Tibial artery (tissue), 4 donors: Measurements from ENCODE around the gene SLAMF7.

Experiments used
- DNase-seq, 2 donors: peaks; one replicate each; pipeline ENCODE4 v3.0.0-alpha.2; 2019
- H3K27ac ChIP-seq, 2 donors: fragments of 200-600 bp; sonication (generic) in 1 of 2; 1 replicate in 1 of 2; 2 replicates in 1 of 2; pipeline ENCODE4 v1.5.1; 2018 to 2019; ENCODE audit warnings: mild to moderate bottlenecking in 1 of 2
- H3K27me3 ChIP-seq, 2 donors: fragments of 200-600 bp; sonication (generic) in 1 of 2; one replicate each; pipeline versions ENCODE4 v1.5.1 to v1.6.0; 2016 to 2019
- H3K36me3 ChIP-seq, 3 donors: fragments of 200-600 bp; sonication (generic) in 2 of 3; one replicate each; pipeline ENCODE4 v1.5.1; 2016 to 2019; ENCODE audit warnings: mild to moderate bottlenecking in 2 of 3
- H3K4me1 ChIP-seq, 4 donors: fragments of 200-600 bp; sonication (generic) in 2 of 4; 1 replicate in 3 of 4; 2 replicates in 1 of 4; pipeline ENCODE4 v1.5.1; 2016 to 2019
- H3K4me3 ChIP-seq, 2 donors: fragments of 200-600 bp; sonication (generic) in 1 of 2; 1 replicate in 1 of 2; 2 replicates in 1 of 2; pipeline ENCODE4 v1.5.1; 2018 to 2019; ENCODE audit warnings: mild to moderate bottlenecking in 2 of 2
- H3K9me3 ChIP-seq, 3 donors: fragments of 200-600 bp; sonication (generic) in 1 of 3; one replicate each; pipeline ENCODE4 v1.5.1; 2016 to 2019
- intact Hi-C: fragments of 100-400 bp; cut with DNase I; formaldehyde crosslinking; loops from one replicate; pipeline ENCODE4 v1.15.0; 2023; ENCODE audit warnings: low total_unique reads
- TF ChIP-seq, protein P1 (sequence below), 2 experiments: fragments of 200-600 bp in 1 of 2; fragments of 450-650 bp in 1 of 2; IDR thresholded peaks; one replicate each; pipeline ENCODE4 v1.5.1; 2017 to 2019; ENCODE audit warnings: antibody characterized with exemption in 2 of 2, mild to moderate bottlenecking in 1 of 2, moderate library complexity in 1 of 2

SLAMF7 gene

DNA sequence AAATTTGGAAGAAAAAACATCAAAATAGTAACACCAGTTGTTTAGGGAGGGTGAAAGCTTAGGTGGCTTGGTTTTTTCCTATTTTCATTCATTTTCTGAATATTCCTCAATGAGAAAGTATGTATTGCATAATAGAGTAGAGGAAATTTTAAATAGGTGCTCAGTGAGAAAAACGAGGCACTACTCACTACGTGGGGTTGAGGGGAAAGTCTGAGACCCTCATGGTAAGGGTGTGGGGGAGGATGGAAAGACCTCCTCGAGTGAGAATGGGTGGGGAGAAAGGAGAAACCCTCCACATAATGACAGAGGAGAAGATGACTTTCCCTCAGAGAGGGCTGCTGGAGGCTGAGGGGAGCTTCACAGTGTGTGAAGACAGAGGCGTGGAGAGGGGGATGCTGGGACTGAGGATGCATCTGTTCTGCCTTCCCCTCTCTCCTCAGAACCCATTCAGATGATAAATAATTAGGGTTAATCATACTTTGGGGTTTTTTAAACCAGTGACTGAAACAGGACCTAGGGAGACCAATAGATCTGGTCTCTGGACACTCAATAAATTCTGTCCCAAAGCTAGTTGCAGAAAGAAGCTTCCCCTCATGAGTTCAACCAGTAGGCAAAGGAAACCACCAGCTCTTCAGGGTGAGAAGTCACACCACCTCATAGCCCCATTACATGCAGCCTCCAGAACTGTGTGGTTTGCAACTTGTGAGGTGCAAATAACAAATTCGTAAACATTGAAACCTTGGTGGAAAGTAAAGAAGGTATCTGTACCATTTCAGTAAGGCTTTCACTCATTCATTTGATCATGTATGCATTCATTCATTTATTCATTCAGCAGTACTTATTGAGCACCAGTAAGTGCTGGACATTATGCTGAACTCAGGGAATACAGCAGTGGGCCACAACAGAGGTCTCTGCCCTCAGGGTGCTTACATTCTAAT lies 17.1 kb downstream of the SLAMF7 start:
- H3K9me3 ChIP-seq, result no peaks in the 10 kb centered on the region
- H3K36me3 ChIP-seq, result no peaks in the 10 kb centered on the region
- no peak for DNase-seq
- intact Hi-C loops, result no loop called here
- no peaks in the 10 kb centered on the region for H3K4me1 ChIP-seq
- no peak overlapping the region for H3K27ac ChIP-seq
- no peak overlapping the region for H3K4me3 ChIP-seq
- TF ChIP-seq, protein P1, sequence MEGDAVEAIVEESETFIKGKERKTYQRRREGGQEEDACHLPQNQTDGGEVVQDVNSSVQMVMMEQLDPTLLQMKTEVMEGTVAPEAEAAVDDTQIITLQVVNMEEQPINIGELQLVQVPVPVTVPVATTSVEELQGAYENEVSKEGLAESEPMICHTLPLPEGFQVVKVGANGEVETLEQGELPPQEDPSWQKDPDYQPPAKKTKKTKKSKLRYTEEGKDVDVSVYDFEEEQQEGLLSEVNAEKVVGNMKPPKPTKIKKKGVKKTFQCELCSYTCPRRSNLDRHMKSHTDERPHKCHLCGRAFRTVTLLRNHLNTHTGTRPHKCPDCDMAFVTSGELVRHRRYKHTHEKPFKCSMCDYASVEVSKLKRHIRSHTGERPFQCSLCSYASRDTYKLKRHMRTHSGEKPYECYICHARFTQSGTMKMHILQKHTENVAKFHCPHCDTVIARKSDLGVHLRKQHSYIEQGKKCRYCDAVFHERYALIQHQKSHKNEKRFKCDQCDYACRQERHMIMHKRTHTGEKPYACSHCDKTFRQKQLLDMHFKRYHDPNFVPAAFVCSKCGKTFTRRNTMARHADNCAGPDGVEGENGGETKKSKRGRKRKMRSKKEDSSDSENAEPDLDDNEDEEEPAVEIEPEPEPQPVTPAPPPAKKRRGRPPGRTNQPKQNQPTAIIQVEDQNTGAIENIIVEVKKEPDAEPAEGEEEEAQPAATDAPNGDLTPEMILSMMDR (IDR thresholded peaks at IDR 0.05), result no peak
- no peaks in the 10 kb centered on the region for H3K27me3 ChIP-seq

DNA sequence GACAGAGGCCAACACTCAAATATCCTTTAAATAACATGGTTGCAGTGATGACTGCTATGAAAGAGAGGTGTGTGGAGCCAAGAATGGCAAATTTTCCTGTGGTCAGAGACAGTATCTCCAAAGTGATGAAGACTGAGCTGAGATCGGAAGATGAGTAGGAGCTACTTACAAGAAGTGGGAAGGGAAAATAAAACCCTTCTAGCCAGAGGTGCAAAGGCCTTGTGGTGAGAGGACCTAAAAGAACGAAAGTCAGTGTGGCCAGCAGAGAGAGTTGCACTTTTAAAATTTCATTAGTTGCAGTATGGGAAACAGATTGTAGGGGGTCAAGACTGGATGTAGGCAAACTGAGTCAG lies 17.8 kb downstream of the SLAMF7 start:
- no peak for DNase-seq
- intact Hi-C loops, result no loop called here
- Histone ChIP-seq H3K27ac (no peak overlapping the region), H3K27me3 (no peaks in the 10 kb centered on the region), H3K9me3 (no peaks in the 10 kb centered on the region), H3K4me1 (no peaks in the 10 kb centered on the region), H3K36me3 (no peaks in the 10 kb centered on the region), H3K4me3 (no peak overlapping the region)
- TF ChIP-seq, protein P1 (IDR thresholded peaks at IDR 0.05), result no peak

DNA sequence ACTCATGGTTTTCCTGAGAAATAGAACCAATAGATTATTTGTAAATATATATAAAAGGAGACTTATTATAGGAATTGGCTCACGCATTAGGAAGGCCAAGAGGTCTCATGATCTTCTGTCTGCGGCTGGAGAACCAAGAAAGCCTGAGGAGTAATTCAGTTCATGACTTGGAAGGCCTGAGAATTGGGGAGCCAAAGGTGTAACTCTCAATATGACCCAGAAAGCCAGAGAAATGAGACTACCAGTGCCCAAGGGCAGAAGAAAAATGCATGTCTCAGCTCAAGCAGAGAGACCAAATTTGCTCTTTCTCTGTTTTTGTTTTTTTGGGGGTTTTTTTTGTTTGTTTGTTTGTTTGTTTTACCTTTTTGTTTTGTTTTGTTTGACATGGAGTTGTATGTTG lies 19.5 kb downstream of the SLAMF7 start:
- Histone ChIP-seq H3K4me1 (no peaks in the 10 kb centered on the region), H3K36me3 (no peaks in the 10 kb centered on the region), H3K4me3 (no peak overlapping the region), H3K27me3 (no peaks in the 10 kb centered on the region), H3K9me3 (no peaks in the 10 kb centered on the region), H3K27ac (no peak overlapping the region)
- no peak for DNase-seq
- intact Hi-C loops, result no loop called here
- TF ChIP-seq, protein P1 (IDR thresholded peaks at IDR 0.05), result no peak

DNA sequence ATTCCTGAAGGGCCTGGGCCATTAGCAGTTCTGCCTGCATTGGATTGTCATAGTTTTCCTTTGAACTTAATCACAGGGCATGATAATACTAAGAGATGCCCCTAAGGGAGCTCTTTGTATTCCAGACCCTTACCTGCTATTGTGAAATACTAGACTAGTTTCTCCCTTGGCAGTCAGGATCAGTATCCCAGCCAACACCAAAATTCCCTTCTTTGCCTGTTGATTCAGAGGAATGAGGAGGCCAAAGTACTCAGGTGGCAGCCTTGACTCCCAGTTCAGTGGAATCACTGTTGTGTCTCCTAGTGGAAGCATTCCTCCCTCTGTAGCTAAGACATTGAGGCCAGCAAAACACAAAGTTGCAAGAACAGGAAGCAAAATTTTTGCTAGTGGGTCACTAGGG lies 20.7 kb downstream of the SLAMF7 start:
- Histone ChIP-seq H3K27ac (no peak overlapping the region), H3K36me3 (no peaks in the 10 kb centered on the region), H3K4me3 (no peak overlapping the region), H3K27me3 (no peaks in the 10 kb centered on the region), H3K4me1 (no peaks in the 10 kb centered on the region), H3K9me3 (no peaks in the 10 kb centered on the region)
- intact Hi-C loops, result loop anchor here (5.0 kb wide), 1 partner anchor 583 kb away; no protein-coding TSS in a partner anchor
- TF ChIP-seq, protein P1 (IDR thresholded peaks at IDR 0.05), result no peak
- no peak for DNase-seq

DNA sequence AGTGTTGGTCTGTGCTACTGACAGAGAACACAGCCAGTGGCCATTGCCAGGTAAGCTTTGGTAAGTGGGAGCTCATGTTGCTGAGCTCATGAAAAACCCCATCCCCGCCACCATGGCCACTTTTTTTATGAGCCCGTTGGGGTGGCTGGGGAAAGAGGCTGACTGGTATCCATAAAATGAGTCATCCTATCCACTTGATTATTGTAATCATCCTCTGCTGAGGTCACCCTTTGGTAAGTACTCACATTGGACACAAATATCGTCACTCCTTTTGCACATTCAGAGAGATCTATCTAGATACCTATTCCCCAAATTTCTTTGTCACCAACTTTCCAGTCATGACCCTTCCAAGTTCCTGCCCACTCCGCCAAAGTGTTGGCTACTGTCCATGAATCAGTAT lies 22.0 kb downstream of the SLAMF7 start:
- Histone ChIP-seq H3K27me3 (no peaks in the 10 kb centered on the region), H3K27ac (no peak overlapping the region), H3K4me3 (no peak overlapping the region), H3K4me1 (no peaks in the 10 kb centered on the region), H3K36me3 (no peaks in the 10 kb centered on the region), H3K9me3 (no peaks in the 10 kb centered on the region)
- no peak for DNase-seq
- intact Hi-C loops, result loop anchor here (5.0 kb wide), 1 partner anchor 581 kb away; no protein-coding TSS in a partner anchor
- TF ChIP-seq, protein P1 (IDR thresholded peaks at IDR 0.05), result no peak
